NCI-H345 (cell line): ENCODE measurements around the gene NEGR1.

Source experiments
- DNase-seq: peaks from one replicate; lab custom pipeline; 2025; lab: John Stamatoyannopoulos, UW

Gene NEGR1

GRCh38 chr1:71781450-71781849 is 500.9 kb downstream of the NEGR1 start:
- no peak for DNase-seq

GRCh38 chr1:71780681-71781080 is 501.7 kb downstream of the NEGR1 start:
- DNase-seq = no peak

GRCh38 chr1:71778940-71779339 is 503.4 kb downstream of the NEGR1 start:
- no peak for DNase-seq

- DNase-seq = no peak
Measured at GRCh38 chr1:71777094-71777493, 505.2 kb downstream of the NEGR1 start.

- DNase-seq = no peak
Measured at GRCh38 chr1:71774705-71775104, 507.6 kb downstream of the NEGR1 start.

- DNase-seq = no peak
Measured at GRCh38 chr1:71770121-71770520, 512.2 kb downstream of the NEGR1 start.

GRCh38 chr1:71766748-71767147 is 515.6 kb downstream of the NEGR1 start:
- DNase-seq = no peak

GRCh38 chr1:71762514-71763255 is 519.7 kb downstream of the NEGR1 start:
- no peak for DNase-seq

- DNase-seq = no peak
Measured at GRCh38 chr1:71755441-71755840, 526.9 kb downstream of the NEGR1 start.

- no peak for DNase-seq
Measured at GRCh38 chr1:71753746-71754145, 528.6 kb downstream of the NEGR1 start.

GRCh38 chr1:71745326-71745725 is 537.0 kb downstream of the NEGR1 start:
- no peak for DNase-seq

- DNase-seq = no peak
Measured at GRCh38 chr1:71743862-71744261, 538.5 kb downstream of the NEGR1 start.

GRCh38 chr1:71738910-71739309 is 543.4 kb downstream of the NEGR1 start:
- DNase-seq = no peak

GRCh38 chr1:71738256-71738655 is 544.1 kb downstream of the NEGR1 start:
- DNase-seq = no peak

- DNase-seq = no peak
Measured at GRCh38 chr1:71737768-71738167, 544.6 kb downstream of the NEGR1 start.

GRCh38 chr1:71733121-71733520 is 549.2 kb downstream of the NEGR1 start:
- no peak for DNase-seq

GRCh38 chr1:71721532-71721931 is 560.8 kb downstream of the NEGR1 start:
- no peak for DNase-seq

- DNase-seq = no peak
Measured at GRCh38 chr1:71719330-71719729, 563.0 kb downstream of the NEGR1 start.

- no peak for DNase-seq
Measured at GRCh38 chr1:71717186-71717585, 565.2 kb downstream of the NEGR1 start.

GRCh38 chr1:71711456-71711855 is 570.9 kb downstream of the NEGR1 start:
- DNase-seq = no peak

GRCh38 chr1:71706029-71706671 is 576.2 kb downstream of the NEGR1 start:
- DNase-seq = no peak

GRCh38 chr1:71698186-71698585 is 584.2 kb downstream of the NEGR1 start:
- DNase-seq = no peak

GRCh38 chr1:71695821-71696220 is 586.5 kb downstream of the NEGR1 start:
- DNase-seq = no peak

GRCh38 chr1:71695084-71695483 is 587.3 kb downstream of the NEGR1 start:
- DNase-seq = no peak
